ENCODE data around the gene PPP2R5C.
A peak's percentile ranks its signal among the peaks of the same experiment; 100 is the strongest.

PPP2R5C gene

GRCh38 chr14:101918065-101918989 is 156.8 kb downstream of the PPP2R5C start:
- DNase-seq = no peak

- peak; percentile 34 to 53 for DNase-seq
Measured at GRCh38 chr14:101920271-101920670, 158.8 kb downstream of the PPP2R5C start.

GRCh38 chr14:101922866-101923265 is 161.4 kb downstream of the PPP2R5C start:
- no peak for DNase-seq

GRCh38 chr14:101925152-101925551 is 163.6 kb downstream of the PPP2R5C start:
- no peak for DNase-seq

- no peak for DNase-seq
Measured at GRCh38 chr14:101926085-101926484, 164.6 kb downstream of the PPP2R5C start.

- DNase-seq = no peak
Measured at GRCh38 chr14:101926620-101927019, 165.1 kb downstream of the PPP2R5C start.

GRCh38 chr14:101927859-101928258 is 166.3 kb downstream of the PPP2R5C start:
- DNase-seq = peak; percentile 96 to 99

GRCh38 chr14:101928415-101928841 is 166.9 kb downstream of the PPP2R5C start:
- DNase-seq = peak; percentile 32 to 66

GRCh38 chr14:101929096-101929495 is 167.6 kb downstream of the PPP2R5C start:
- DNase-seq = no peak

GRCh38 chr14:101929946-101930345 is 168.4 kb downstream of the PPP2R5C start:
- DNase-seq = no peak

GRCh38 chr14:101932673-101933072 is 171.2 kb downstream of the PPP2R5C start:
- DNase-seq = no peak

GRCh38 chr14:101933209-101933608 is 171.7 kb downstream of the PPP2R5C start:
- DNase-seq = no peak

- DNase-seq = peak in 1 of 2 donors; percentile 69
Measured at GRCh38 chr14:101934601-101935150, 173.2 kb downstream of the PPP2R5C start.

- peak in 1 of 2 donors; percentile 29 for DNase-seq
Measured at GRCh38 chr14:101937926-101938767, 176.6 kb downstream of the PPP2R5C start.

GRCh38 chr14:101939646-101940170 is 178.2 kb downstream of the PPP2R5C start:
- peak in 1 of 2 donors; percentile 15 for DNase-seq

- DNase-seq = no peak
Measured at GRCh38 chr14:101944451-101944850, 182.9 kb downstream of the PPP2R5C start.

- peak; percentile 13 to 41 for DNase-seq
Measured at GRCh38 chr14:101945171-101945570, 183.7 kb downstream of the PPP2R5C start.

- no peak for DNase-seq
Measured at GRCh38 chr14:101947577-101947903, 186.0 kb downstream of the PPP2R5C start.

- DNase-seq = peak; percentile 100
Measured at GRCh38 chr14:101947904-101948665, 186.6 kb downstream of the PPP2R5C start.

- no peak for DNase-seq
Measured at GRCh38 chr14:101948666-101949216, 187.2 kb downstream of the PPP2R5C start.

GRCh38 chr14:101950100-101950499 is 188.6 kb downstream of the PPP2R5C start:
- no peak for DNase-seq
